Stromal cell of bone marrow (primary cell): ENCODE measurements around the gene RPS19BP1.

Experiments used
- DNase-seq: peaks from one replicate; pipeline ENCODE4 v3.0.0-alpha.2; 2012; ENCODE audit warnings: low read depth

RPS19BP1 gene

DNA sequence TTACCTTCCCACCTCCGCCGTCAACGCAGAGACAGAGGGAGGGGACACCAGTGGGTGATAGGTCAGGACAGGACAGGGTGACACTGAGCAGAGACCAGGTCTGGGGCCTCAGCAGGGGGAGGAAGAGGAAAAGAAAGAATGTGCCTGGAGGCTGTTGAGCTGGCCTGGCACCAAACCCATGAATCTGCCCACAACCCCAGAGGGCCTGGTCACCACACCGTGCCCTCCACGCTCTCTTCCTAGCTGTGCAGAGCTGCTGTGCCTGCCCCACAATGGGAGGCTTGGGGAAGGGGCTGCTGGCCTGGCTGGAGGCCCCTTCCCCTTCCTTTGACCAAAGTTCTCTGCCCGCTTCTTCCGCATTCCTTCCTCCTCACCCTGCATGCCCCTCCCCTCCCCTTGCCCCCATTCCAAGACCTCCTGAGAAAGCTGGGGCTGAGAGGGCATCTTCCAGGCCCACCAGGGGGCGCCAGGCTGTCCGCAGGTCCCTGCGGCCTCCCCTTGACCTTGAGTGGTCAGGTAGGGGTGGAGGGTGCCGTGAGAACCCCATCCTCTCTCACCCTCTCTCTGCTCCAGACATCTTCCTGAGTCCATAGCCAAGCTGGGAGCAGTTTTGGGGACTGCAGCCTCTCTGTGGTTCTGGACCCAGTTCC lies 27.0 kb upstream of the RPS19BP1 start:
- no peak for DNase-seq

DNA sequence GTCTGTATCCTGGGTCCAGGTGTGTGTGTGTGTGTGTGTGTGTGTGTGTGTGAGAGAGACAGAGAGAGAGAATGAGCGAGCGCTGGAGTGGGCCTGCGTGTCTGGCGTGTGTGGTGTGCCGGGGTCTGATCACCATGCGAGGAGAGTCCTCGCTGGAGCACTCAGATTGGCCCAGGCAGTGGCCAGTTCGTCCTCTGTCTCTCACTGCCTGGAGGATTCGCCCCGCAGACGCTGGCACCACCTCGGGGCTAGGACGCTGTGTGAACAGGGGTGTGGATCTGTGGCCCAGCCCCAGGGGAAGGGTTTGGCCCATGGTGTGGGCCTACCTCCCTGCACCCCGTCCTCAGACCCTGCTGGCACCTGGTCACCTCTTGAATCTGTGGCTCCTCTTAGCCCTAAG lies 26.4 kb upstream of the RPS19BP1 start:
- no peak for DNase-seq

DNA sequence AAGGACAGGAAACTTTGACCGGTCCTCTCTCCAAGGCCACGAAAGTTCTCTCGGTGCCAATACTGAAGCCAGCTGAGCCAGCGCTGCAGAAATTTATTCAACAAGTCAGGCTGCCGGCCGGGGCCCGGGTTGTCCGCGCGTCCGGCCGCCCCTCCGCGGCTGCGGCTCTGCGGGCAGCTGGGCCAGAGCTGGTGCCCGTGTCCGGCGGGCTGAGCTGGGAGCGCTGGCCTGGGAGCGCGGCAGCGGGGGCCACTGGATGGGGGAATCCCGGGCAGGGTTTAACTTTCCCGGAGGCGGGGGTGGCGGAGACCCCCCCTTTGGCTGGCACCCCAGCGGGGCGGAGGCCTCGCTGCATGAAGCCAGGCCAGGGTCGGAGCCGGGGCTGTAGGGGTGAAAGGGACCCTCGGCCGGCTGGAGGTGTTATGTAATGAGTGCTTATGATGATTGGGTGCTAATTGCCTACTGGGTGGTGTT lies 25.7 kb upstream of the RPS19BP1 start:
- DNase-seq = no peak

DNA sequence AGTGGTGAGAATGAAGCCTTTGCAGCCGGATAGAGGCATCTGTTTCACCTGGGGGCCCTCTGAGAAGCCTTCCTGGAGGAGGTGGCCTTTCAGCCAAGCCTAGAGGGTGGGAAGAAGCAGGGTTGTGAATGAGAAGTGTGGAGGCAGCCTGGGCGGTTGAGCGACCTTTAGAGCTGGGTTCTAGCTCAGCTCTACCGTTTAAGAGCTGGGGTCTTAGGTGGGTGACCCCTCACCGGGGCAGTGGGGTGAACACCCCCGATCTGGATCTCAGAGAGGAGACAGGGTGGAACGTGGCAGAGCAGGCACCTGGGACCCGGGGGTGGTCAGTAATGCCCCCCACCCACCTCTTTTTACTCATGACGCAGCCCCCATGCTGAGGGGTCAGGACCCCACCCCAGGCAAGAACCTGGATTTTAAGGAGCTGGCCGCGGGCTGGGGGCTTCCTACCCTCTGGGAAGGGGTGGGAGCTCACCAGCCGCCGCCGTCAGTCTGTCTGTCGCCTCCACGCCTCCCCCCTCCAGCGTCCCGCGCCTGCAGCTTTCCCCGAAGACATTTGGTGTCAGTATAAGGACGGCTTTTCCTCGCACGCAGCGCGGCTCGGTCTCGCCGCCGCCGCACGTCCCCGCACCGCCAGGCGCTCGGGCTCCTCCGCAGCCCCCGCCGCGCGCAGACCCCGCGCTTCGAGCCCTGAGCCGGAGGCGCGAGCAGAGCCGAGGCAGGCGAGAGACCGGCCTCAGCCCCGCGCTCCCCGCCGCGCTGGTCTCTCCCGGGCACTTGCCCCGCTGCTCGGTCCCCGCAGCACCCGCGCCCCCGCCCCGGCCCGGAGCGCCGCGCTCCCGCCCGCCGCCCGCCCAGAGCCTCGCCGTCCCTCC lies 24.7 kb upstream of the RPS19BP1 start:
- DNase-seq = no peak

GRCh38 chr22:39554151-39554550 lies 21.6 kb upstream of the RPS19BP1 start:
- DNase-seq = no peak

DNA sequence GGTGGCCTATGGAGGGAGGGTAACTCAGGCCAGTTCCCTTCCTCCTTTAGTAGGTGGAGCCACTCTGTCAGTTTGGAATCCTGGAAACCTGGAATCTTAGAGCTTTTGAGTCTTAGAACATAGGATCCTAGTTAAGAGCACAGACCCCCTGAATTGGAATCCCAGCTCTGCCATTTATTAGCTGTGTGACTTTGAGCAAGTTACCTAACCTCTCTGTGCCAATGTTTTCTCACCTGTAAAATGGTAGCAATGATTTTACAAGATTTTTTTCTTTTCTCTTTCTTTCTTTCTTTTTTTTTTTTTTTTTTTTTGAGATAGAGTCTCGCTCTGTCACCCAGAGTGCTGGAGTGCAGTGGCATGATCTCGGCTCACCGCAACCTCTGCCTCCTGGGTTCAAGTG lies 20.9 kb upstream of the RPS19BP1 start:
- no peak for DNase-seq

- no peak for DNase-seq
Measured at GRCh38 chr22:39547587-39547947, 15.0 kb upstream of the RPS19BP1 start.

DNA sequence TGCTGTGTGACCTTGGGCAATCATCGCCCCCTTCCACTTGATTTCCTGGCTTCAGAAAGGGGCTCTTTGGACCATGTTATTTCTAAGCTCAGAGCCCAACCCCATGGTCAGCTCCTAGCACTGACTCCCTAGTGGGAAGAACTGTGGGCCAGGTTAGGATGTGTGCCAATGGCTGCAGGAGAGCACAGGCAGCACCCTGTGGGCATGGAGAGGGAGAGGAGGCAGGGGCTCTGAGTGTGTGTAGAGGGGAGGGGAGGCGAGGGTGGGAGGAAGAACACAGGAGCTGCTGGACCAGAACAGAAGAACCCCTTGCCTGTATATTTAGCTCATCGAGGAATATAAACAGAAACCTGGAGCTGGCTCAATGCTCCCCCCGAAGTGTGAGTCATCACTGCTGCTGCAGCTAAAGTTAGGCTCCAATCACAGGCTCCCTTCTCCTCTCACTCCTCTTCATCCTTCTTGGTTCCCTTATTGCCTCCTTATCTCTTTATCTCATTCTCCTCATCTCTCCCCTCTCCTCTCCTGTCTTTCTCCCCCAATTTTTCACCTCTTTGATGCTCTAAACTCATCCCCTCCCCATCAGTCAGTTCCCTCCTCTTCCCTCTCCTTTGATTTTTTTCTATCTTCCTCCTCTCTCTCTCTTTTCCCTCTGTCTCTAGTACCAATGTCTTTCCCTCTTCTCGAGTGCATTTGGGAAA lies 14.5 kb upstream of the RPS19BP1 start:
- peak; percentile 20 for DNase-seq

DNA sequence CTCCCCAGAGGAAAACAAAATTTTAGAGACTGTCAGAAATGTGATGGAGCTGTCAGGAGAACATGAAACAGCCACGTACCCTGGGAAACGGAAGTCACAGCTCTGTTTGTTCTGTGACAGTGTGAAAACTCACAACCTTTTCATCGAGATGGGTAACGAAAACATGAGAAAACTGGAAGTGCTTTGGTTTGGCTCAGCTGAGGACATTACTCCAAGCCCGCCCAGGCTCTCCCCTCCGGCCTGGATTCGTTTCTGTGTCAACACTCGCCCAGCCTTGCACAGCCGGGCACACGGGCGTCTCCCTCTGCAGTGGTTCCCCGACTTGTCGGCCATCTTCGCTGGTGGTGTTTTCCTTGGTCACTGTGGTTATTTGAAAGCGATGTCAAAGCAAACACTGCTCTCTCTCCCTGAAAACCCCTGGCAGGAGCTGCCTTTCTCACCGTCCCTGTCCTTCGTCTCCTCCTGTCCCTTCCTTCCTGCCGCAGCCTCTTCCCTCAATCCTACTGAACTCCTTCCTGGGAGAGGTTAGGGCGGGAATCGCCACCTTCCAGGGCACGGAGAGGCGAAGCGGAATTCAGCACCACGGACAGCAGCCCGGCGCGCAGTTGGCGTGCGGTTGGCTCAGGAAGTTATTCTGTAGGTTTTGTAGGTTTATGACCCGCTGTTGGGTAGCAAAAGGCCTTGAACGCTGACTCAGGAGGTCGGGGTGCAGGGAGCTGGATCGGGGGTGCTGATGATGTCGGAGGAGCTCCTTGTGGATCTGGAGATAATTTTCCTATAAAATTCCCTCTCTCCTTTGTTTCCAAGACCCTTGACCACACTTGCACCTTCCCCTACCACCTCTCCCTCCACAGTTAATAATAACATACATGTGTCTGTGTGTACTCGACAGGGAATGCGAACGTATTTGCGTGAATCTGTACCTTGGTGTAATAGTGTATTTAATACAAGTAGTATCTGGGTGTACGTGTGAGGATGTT lies 13.1 kb upstream of the RPS19BP1 start:
- no peak for DNase-seq

DNA sequence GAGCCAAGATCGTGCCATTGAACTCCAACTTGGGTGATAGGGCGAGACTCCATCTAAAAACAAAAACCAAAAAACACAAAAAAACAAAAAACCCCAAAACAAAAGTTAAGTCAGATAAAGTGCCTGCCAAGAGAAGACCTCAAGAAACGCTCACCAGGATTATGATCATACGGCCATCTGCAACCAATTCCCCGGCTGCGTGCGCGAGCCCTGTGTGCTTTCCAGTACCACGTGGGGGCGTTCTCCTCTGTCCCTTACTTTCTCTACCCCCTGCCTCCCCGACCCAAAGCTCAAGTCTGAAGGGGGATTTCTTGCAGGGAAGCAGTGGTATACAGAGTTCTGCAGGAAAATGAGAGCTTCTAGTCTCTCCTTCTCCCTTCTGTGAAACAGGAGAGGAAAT lies 10.5 kb upstream of the RPS19BP1 start:
- no peak for DNase-seq

- DNase-seq = no peak
Measured at GRCh38 chr22:39537975-39538374, 5.4 kb upstream of the RPS19BP1 start.

GRCh38 chr22:39536711-39537110 lies 4.2 kb upstream of the RPS19BP1 start:
- DNase-seq = no peak

- no peak for DNase-seq
Measured at GRCh38 chr22:39535831-39536449, 3.4 kb upstream of the RPS19BP1 start.

DNA sequence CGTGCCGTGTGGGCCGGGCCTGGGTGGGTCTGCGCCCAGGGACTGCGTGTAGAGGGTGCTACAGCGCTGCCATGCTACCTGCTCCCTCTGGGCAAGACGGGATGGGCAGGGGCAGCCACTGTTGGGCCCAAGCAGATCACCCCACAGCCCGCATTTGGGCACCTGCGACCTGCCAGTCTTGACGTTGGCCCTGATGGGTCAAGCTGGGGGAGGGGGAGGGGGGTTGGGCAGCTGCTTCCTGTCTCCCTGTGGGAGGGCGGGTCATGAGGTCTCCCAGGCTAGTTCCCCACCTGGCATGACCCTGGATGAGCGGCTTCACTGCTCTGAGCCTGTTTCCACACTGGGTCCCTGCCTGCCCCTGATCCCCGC lies 2.8 kb upstream of the RPS19BP1 start:
- no peak for DNase-seq

- peak; percentile 18 for DNase-seq
Measured at GRCh38 chr22:39534591-39535356, 2.2 kb upstream of the RPS19BP1 start.

- DNase-seq = no peak
Measured at GRCh38 chr22:39534092-39534506, 1.6 kb upstream of the RPS19BP1 start.

GRCh38 chr22:39530692-39531331 lies 1.7 kb downstream of the RPS19BP1 start:
- peak; percentile 20 for DNase-seq

GRCh38 chr22:39530116-39530515 lies 2.4 kb downstream of the RPS19BP1 start:
- no peak for DNase-seq

- no peak for DNase-seq
Measured at GRCh38 chr22:39529487-39529851, 3.1 kb downstream of the RPS19BP1 start.
